NCI-H2196 treated with DMSO at 0.1 percent for 48 hours (cell line): ENCODE measurements around the gene BBS7.

Source experiments
- DNase-seq: peaks from one replicate; lab custom pipeline; 2025; ENCODE audit not compliant: unreplicated experiment; lab: John Stamatoyannopoulos, UW

The BBS7 gene

GRCh38 chr4:121794505-121795188, 75.6 kb downstream of the BBS7 start:
- no peak for DNase-seq

GRCh38 chr4:121792966-121793365, 77.3 kb downstream of the BBS7 start:
- DNase-seq, result no peak

- DNase-seq, result no peak
Observed at GRCh38 chr4:121791481-121791880, 78.8 kb downstream of the BBS7 start.

- DNase-seq, result no peak
Observed at GRCh38 chr4:121790976-121791375, 79.3 kb downstream of the BBS7 start.

GRCh38 chr4:121789960-121790829, 80.1 kb downstream of the BBS7 start:
- no peak for DNase-seq

GRCh38 chr4:121789455-121789854, 80.8 kb downstream of the BBS7 start:
- DNase-seq, result no peak

- DNase-seq, result no peak
Observed at GRCh38 chr4:121788896-121789295, 81.4 kb downstream of the BBS7 start.

- DNase-seq, result no peak
Observed at GRCh38 chr4:121786221-121786620, 84.1 kb downstream of the BBS7 start.

GRCh38 chr4:121785479-121785878, 84.8 kb downstream of the BBS7 start:
- no peak for DNase-seq

- no peak for DNase-seq
Observed at GRCh38 chr4:121784975-121785374, 85.3 kb downstream of the BBS7 start.

- no peak for DNase-seq
Observed at GRCh38 chr4:121784401-121784800, 85.9 kb downstream of the BBS7 start.

GRCh38 chr4:121783210-121783609, 87.1 kb downstream of the BBS7 start:
- DNase-seq, result no peak

- DNase-seq, result no peak
Observed at GRCh38 chr4:121778991-121779628, 91.2 kb downstream of the BBS7 start.

- DNase-seq, result no peak
Observed at GRCh38 chr4:121777625-121778024, 92.6 kb downstream of the BBS7 start.

- DNase-seq, result no peak
Observed at GRCh38 chr4:121776610-121777401, 93.5 kb downstream of the BBS7 start.
